HG03571 (cell line): ENCODE results near the gene CCDC194.
"Not testable (repeated sequence)": the region's sequence is repeated elsewhere in the genome, so short reads cannot be mapped to it uniquely, and the experiment has no call there.

ENCODE experiments used
- ATAC-seq: cut with Tn5 transposase; IDR thresholded peaks from one replicate; pipeline ENCODE4 v1.9.1; 2021; ENCODE audit not compliant: unreplicated experiment

CCDC194 gene

GRCh38 chr19:17378271-17378670 is 15.7 kb downstream of the CCDC194 start:
- no peak for ATAC-seq

GRCh38 chr19:17376935-17377600 is 16.9 kb downstream of the CCDC194 start, which contains the start of gene PLVAP:
PLVAP (minus strand) TSS chr19:17377342; CDS start chr19:17377288, 54 bp downstream.
- ATAC-seq, result no peak

- peak; percentile 72 for ATAC-seq
These were observed 23.9 kb downstream of the CCDC194 start for GRCh38 chr19:17370026-17370587.

GRCh38 chr19:17365361-17365760 is 28.6 kb downstream of the CCDC194 start:
- no peak for ATAC-seq

- not testable (repeated sequence) for ATAC-seq
These were observed 30.0 kb downstream of the CCDC194 start for GRCh38 chr19:17363852-17364605.

- no peak for ATAC-seq
These were observed 33.8 kb downstream of the CCDC194 start for GRCh38 chr19:17359905-17360800.

- no peak for ATAC-seq
These were observed 35.6 kb downstream of the CCDC194 start for GRCh38 chr19:17358395-17358794.

GRCh38 chr19:17357724-17358123 is 36.3 kb downstream of the CCDC194 start:
- no peak for ATAC-seq

- ATAC-seq, result no peak
These were observed 36.8 kb downstream of the CCDC194 start for GRCh38 chr19:17357078-17357666.

- ATAC-seq, result no peak
These were observed 40.6 kb downstream of the CCDC194 start for GRCh38 chr19:17353386-17353785.

- ATAC-seq, result no peak
These were observed 41.3 kb downstream of the CCDC194 start for GRCh38 chr19:17352608-17353280.

GRCh38 chr19:17351815-17352435 is 42.1 kb downstream of the CCDC194 start:
- no peak for ATAC-seq

GRCh38 chr19:17348700-17349099 is 45.3 kb downstream of the CCDC194 start:
- ATAC-seq, result no peak

GRCh38 chr19:17347877-17348276 is 46.1 kb downstream of the CCDC194 start:
- no peak for ATAC-seq

- ATAC-seq, result no peak
These were observed 46.6 kb downstream of the CCDC194 start for GRCh38 chr19:17347361-17347760.

- ATAC-seq, result no peak
These were observed 47.8 kb downstream of the CCDC194 start for GRCh38 chr19:17346109-17346671.

GRCh38 chr19:17341845-17342244 is 52.2 kb downstream of the CCDC194 start:
- no peak for ATAC-seq

- ATAC-seq, result no peak
These were observed 52.6 kb downstream of the CCDC194 start for GRCh38 chr19:17341386-17341785.

- ATAC-seq, result no peak
These were observed 53.1 kb downstream of the CCDC194 start for GRCh38 chr19:17340871-17341357.
